ENCODE results near the gene PIEZO1.

PIEZO1 gene

GRCh38 chr16:88804173-88804551 is 19.1 kb upstream of the PIEZO1 start:
- no peak for DNase-seq (ENCODE audit: low spot score)
- no peak for TF ChIP-seq CTCF (IDR thresholded peaks at IDR 0.05; ENCODE audit: borderline replicate concordance, control extremely low read depth, extremely low read depth, insufficient read depth, missing control alignments)
- in situ Hi-C loops (cut with MboI; ENCODE audit: low sequenced_read_pairs, unreplicated experiment): no loop called here

- DNase-seq (ENCODE audit: low spot score): peak; percentile 99
- in situ Hi-C loops (cut with MboI; ENCODE audit: low sequenced_read_pairs, unreplicated experiment): no loop called here
- no peak for TF ChIP-seq CTCF (IDR thresholded peaks at IDR 0.05; ENCODE audit: borderline replicate concordance, control extremely low read depth, extremely low read depth, insufficient read depth, missing control alignments)
These were observed 18.4 kb upstream of the PIEZO1 start, which contains the start of gene CDT1 for GRCh38 chr16:88803264-88803987. Gene CDT1 (plus strand): TSS chr16:88803789. CDS start chr16:88803832, 43 bp downstream.

GRCh38 chr16:88800277-88800592 is 15.2 kb upstream of the PIEZO1 start:
- DNase-seq (ENCODE audit: low spot score): no peak
- no peak for TF ChIP-seq CTCF (IDR thresholded peaks at IDR 0.05; ENCODE audit: borderline replicate concordance, control extremely low read depth, extremely low read depth, insufficient read depth, missing control alignments)
- in situ Hi-C loops (cut with MboI; ENCODE audit: low sequenced_read_pairs, unreplicated experiment): no loop called here

GRCh38 chr16:88799569-88800276 is 14.7 kb upstream of the PIEZO1 start:
- in situ Hi-C loops (cut with MboI; ENCODE audit: low sequenced_read_pairs, unreplicated experiment): no loop called here
- DNase-seq (ENCODE audit: low spot score): no peak
- TF ChIP-seq CTCF (IDR thresholded peaks at IDR 0.05; ENCODE audit: borderline replicate concordance, control extremely low read depth, extremely low read depth, insufficient read depth, missing control alignments): no peak

- in situ Hi-C loops (cut with MboI; ENCODE audit: low sequenced_read_pairs, unreplicated experiment): no loop called here
- TF ChIP-seq CTCF (IDR thresholded peaks at IDR 0.05; ENCODE audit: borderline replicate concordance, control extremely low read depth, extremely low read depth, insufficient read depth, missing control alignments): no peak
- no peak for DNase-seq (ENCODE audit: low spot score)
These were observed 13.9 kb upstream of the PIEZO1 start for GRCh38 chr16:88798772-88799455.

- DNase-seq (ENCODE audit: low spot score): no peak
- TF ChIP-seq CTCF (IDR thresholded peaks at IDR 0.05; ENCODE audit: borderline replicate concordance, control extremely low read depth, extremely low read depth, insufficient read depth, missing control alignments): no peak
- in situ Hi-C loops (cut with MboI; ENCODE audit: low sequenced_read_pairs, unreplicated experiment): no loop called here
These were observed 13.1 kb upstream of the PIEZO1 start for GRCh38 chr16:88798073-88798472.

Measured in GM13976 (cell line).